ENCODE data around the gene CELSR1. TPM values are rescaled to one million over a fixed set of nuclear protein-coding genes. Genes with fewer than 3 reads are reported as not detected.

CELSR1 gene
- total RNA-seq, 2 experiments from 2014 or later = 3.7 to 5.2 TPM

DNA sequence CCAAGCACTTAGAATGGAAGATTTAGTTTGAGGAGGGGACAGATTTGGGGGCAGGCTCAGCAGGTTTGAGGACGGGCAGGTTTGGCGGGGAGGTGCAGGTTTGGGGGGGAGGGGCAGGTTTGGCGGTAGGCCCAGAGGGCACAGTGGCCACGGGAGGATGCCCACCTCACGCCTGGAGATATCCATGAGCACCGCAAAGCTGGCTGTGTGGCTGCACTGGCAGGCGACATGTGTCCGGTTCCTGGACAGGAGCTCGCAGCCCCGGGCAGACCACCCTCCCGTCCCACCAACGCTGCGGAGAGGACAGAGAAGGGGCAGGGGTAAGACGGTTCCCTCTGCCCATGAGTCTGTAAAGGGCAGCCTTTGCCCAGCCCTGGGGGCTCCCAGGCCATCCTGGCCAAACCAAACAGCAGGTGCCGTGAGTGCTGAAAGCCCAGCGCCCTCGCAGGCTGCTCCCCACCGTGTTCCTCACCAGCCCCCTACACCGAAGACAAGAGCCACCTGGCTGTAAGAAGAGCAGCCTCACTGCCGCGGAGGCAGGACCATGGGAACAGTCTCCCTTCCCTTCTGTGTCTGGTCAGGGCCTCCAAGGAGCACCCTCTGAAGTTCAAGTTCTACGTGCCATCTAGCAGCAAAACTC, 158.9 kb downstream of the CELSR1 start:
- Histone ChIP-seq H4K20me1 (ENCODE audit: insufficient read depth, low read length) (no peaks in the 10 kb centered on the region), H3K4me3 (ENCODE audit: low read depth, low read length, poor library complexity, severe bottlenecking) (no peak overlapping the region), H2AFZ (ENCODE audit: low read length) (no peak overlapping the region), H3K27ac (ENCODE audit: low read depth, low read length, poor library complexity, severe bottlenecking) (no peak overlapping the region), H3K9me2 (ENCODE audit: insufficient read depth, low read length) (no peaks in the 10 kb centered on the region), H3K4me2 (ENCODE audit: low read length) (no peak overlapping the region), H3K79me2 (ENCODE audit: insufficient read depth, low read depth, low read length) (no peaks in the 10 kb centered on the region), H3K9me3 (ENCODE audit: low read length) (no peaks in the 10 kb centered on the region), H3K4me1 (ENCODE audit: insufficient read depth, low read length, poor library complexity, severe bottlenecking) (no peaks in the 10 kb centered on the region), H3K36me3 (ENCODE audit: insufficient read depth, low read length) (no peaks in the 10 kb centered on the region)
- DNase-seq (ENCODE audit: low spot score) = no peak
- intact Hi-C loops (cut with micrococcal nuclease; ENCODE audit: unreplicated experiment) = no loop called here
- no TSS peak for BruUV-seq (replicated peaks)
- POLR2A ChIA-PET = no interaction called here
- TF ChIP-seq, protein P1, sequence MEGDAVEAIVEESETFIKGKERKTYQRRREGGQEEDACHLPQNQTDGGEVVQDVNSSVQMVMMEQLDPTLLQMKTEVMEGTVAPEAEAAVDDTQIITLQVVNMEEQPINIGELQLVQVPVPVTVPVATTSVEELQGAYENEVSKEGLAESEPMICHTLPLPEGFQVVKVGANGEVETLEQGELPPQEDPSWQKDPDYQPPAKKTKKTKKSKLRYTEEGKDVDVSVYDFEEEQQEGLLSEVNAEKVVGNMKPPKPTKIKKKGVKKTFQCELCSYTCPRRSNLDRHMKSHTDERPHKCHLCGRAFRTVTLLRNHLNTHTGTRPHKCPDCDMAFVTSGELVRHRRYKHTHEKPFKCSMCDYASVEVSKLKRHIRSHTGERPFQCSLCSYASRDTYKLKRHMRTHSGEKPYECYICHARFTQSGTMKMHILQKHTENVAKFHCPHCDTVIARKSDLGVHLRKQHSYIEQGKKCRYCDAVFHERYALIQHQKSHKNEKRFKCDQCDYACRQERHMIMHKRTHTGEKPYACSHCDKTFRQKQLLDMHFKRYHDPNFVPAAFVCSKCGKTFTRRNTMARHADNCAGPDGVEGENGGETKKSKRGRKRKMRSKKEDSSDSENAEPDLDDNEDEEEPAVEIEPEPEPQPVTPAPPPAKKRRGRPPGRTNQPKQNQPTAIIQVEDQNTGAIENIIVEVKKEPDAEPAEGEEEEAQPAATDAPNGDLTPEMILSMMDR (conservative IDR thresholded peaks at IDR 0.05; ENCODE audit: low read length) = no peak
- TF ChIP-seq EZH2phosphoT487 (IDR thresholded peaks at IDR 0.05; ENCODE audit: borderline replicate concordance, low read depth, low read length) = no peak
- CTCF ChIA-PET (ENCODE audit: unreplicated experiment) = no interaction called here

DNA sequence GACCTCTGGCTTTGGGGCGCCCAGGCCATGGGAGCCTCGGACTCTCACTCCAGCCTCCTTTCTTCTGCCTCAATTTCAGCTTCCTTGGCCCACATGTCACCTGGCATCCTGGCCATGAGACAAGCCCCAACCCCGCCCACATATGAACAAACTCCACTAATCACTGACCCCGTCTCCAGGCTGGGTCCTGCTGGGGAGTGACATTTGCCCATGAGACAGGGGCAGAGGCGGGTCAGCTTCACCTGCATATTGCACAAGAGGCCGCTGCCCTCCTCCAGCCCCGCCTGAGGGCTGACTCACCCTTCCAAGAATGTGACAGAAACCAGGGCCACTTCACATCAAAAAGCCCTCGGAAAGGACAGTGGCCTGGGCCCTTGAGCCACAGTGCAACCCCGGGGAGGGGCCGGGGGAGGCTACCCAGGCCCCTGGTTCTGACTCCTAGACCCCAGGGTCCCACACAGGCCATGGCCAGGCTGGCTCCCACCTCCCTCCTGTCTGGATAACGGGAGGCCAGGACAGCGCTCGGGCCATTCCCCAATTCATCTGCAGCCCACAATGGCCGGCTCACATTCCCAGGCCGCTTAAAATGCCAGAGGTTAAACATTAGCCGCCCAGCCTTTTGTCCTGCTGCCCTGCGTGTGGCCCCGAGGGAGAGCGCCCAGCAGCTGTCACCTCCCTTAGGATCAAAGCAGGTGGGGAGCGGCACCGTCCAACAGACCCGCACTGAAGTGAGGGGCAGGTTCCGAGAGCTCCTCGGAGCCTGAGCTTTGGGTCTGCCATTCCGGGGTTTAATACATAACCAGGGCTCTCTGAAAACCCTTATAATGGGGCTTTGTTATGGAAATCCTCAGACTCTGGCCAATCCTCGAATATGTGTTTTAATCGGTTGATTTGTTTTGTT, 159.6 kb downstream of the CELSR1 start:
- no peaks in the 10 kb centered on the region for H3K79me2 ChIP-seq (ENCODE audit: insufficient read depth, low read depth, low read length)
- H3K9me2 ChIP-seq (ENCODE audit: insufficient read depth, low read length) = no peaks in the 10 kb centered on the region
- TF ChIP-seq, protein P1 (conservative IDR thresholded peaks at IDR 0.05; ENCODE audit: low read length) = no peak
- TF ChIP-seq EZH2phosphoT487 (IDR thresholded peaks at IDR 0.05; ENCODE audit: borderline replicate concordance, low read depth, low read length) = no peak
- ChIA-PET CTCF (ENCODE audit: unreplicated experiment) (no interaction called here), POLR2A (no interaction called here)
- no peak overlapping the region for H3K4me3 ChIP-seq (ENCODE audit: low read depth, low read length, poor library complexity, severe bottlenecking)
- intact Hi-C loops (cut with micrococcal nuclease; ENCODE audit: unreplicated experiment) = no loop called here
- no peaks in the 10 kb centered on the region for H3K4me1 ChIP-seq (ENCODE audit: insufficient read depth, low read length, poor library complexity, severe bottlenecking)
- no peaks in the 10 kb centered on the region for H3K36me3 ChIP-seq (ENCODE audit: insufficient read depth, low read length)
- no TSS peak for BruUV-seq (replicated peaks)
- no peak overlapping the region for H2AFZ ChIP-seq (ENCODE audit: low read length)
- no peaks in the 10 kb centered on the region for H4K20me1 ChIP-seq (ENCODE audit: insufficient read depth, low read length)
- H3K9me3 ChIP-seq (ENCODE audit: low read length) = no peaks in the 10 kb centered on the region
- no peak overlapping the region for H3K27ac ChIP-seq (ENCODE audit: low read depth, low read length, poor library complexity, severe bottlenecking)
- DNase-seq (ENCODE audit: low spot score) = no peak
- no peak overlapping the region for H3K4me2 ChIP-seq (ENCODE audit: low read length)

Measured in OCI-LY7 (cell line).